Measurements from ENCODE around the gene SPATC1L. TPM values are rescaled to one million over a fixed set of nuclear protein-coding genes. Genes with fewer than 3 reads are reported as not detected.

The SPATC1L gene
- total and polyA plus RNA-seq, 2 donors (not counting 1 experiment from before 2014, with no cell fraction given): 11.4 to 15.4 TPM

DNA sequence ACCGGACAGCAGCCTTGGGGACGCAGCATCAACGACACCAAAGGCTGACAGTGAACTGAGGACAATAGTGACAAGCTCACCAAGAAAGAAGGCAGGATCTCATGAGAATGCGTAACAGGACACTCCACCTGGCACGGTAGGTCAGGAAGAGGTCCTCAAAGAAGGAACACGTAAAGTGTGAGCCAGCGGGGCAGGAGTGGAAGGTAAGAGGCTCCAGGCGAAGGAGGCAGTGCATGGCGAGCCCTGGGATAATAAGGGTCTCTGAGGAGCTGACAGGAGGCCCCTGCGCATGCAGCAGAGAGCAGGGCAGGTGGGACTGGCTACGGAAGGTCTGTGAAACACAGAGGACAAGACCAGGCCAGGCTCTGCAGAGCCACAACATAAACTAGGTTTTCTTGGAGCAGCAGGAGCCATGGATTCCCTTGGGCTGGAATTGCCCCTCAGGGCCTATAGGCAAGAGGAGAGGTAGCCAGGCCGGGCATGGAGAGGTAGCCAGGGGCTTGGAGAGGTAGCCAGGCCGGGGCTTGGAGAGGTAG is 36.1 kb upstream of the SPATC1L start:
- no peak overlapping the region for H3K4me3 ChIP-seq (ENCODE audit: control extremely low read depth in 1 of 5, extremely low read depth in 1 of 5, insufficient read depth in 1 of 5, low read depth in 2 of 5, low read length in 4 of 5)

DNA sequence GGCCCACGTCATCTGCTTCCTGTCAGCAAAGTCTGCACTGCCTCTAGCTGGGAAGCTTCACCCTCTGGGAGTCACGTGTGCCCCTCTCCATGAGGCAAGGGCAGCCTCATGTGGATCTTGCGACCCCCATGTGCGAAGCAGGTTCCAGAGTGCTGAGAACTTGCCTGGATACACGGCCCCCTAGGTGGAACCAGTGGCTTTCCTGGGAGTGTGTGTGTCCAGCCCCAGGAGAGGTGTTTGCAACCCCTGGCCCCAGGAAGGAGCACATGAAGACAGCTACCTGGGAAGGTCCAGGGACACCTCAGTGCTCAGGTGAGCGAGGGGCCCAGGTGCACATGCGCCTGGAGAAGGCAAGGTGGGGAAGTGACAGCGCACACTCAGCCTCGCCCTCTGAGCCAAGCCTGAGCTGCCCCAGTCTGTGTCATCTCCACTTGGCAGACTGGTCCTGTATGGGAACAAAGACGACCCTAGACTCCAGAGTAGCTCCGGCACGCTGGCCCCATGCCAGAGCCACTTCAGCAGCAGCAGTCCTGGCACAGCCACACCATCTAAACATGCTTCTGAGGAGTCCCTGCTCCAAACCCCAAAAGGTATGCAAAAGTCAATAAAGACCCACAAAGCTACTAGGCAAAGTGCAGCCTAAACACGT is 35.5 kb upstream of the SPATC1L start:
- intact Hi-C loops (cut with micrococcal nuclease): no loop called here
- no peak overlapping the region for H3K4me2 ChIP-seq (replicated peaks; ENCODE audit: low read depth, low read length, poor library complexity, severe bottlenecking)
- H4K20me1 ChIP-seq (ENCODE audit: control insufficient read depth, insufficient read depth, low read length, poor library complexity, severe bottlenecking): no peaks in the 10 kb centered on the region
- Mint-ChIP-seq H3K4me3 (no peak overlapping the region), H3K27me3 (no peaks in the 10 kb centered on the region), H3K4me1 (no peaks in the 10 kb centered on the region), H3K27ac (no peak overlapping the region), H3K9me3 (ENCODE audit: insufficient read depth) (no peaks in the 10 kb centered on the region)
- TF ChIP-seq, protein P1, sequence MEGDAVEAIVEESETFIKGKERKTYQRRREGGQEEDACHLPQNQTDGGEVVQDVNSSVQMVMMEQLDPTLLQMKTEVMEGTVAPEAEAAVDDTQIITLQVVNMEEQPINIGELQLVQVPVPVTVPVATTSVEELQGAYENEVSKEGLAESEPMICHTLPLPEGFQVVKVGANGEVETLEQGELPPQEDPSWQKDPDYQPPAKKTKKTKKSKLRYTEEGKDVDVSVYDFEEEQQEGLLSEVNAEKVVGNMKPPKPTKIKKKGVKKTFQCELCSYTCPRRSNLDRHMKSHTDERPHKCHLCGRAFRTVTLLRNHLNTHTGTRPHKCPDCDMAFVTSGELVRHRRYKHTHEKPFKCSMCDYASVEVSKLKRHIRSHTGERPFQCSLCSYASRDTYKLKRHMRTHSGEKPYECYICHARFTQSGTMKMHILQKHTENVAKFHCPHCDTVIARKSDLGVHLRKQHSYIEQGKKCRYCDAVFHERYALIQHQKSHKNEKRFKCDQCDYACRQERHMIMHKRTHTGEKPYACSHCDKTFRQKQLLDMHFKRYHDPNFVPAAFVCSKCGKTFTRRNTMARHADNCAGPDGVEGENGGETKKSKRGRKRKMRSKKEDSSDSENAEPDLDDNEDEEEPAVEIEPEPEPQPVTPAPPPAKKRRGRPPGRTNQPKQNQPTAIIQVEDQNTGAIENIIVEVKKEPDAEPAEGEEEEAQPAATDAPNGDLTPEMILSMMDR (IDR thresholded peaks at IDR 0.05): no peak
- no peak for TF ChIP-seq EZH2 (IDR thresholded peaks at IDR 0.05; ENCODE audit: borderline replicate concordance, insufficient read depth, low read depth, low read length, poor library complexity, severe bottlenecking)
- CTCF ChIA-PET: no interaction called here
- 88% methylated on average over 13 of the region's 13 CpGs for WGBS (ENCODE audit: insufficient coverage)
- DNase-seq (no peak), ATAC-seq (ENCODE audit: low read depth) (no peak)
- H2AFZ ChIP-seq (ENCODE audit: insufficient read depth, low read depth, low read length, poor library complexity, severe bottlenecking): no peak overlapping the region
- no peaks in the 10 kb centered on the region for H3K9me3 ChIP-seq (ENCODE audit: control extremely low read depth in 1 of 3, control insufficient read depth in 2 of 3, insufficient read depth in 1 of 3, low read length in 2 of 3)
- H3K9ac ChIP-seq (ENCODE audit: low read length): no peak overlapping the region
- H3K36me3 ChIP-seq (replicated peaks in 1 of 2; ENCODE audit: control extremely low read depth in 1 of 2, control insufficient read depth in 1 of 2, extremely low read depth in 1 of 2, insufficient read depth in 2 of 2, low read length in 1 of 2): peaks cover 0 to 2% of the 10 kb centered on the region in 2 experiments
- H3K27me3 ChIP-seq (replicated peaks in 1 of 4; ENCODE audit: control extremely low read depth in 1 of 4, control insufficient read depth in 3 of 4, insufficient read depth in 4 of 4, low read length in 3 of 4): no peaks in the 10 kb centered on the region
- H3K4me3 ChIP-seq (ENCODE audit: control extremely low read depth in 1 of 5, extremely low read depth in 1 of 5, insufficient read depth in 1 of 5, low read depth in 2 of 5, low read length in 4 of 5): no peak overlapping the region
- peaks cover 33% of the 10 kb centered on the region for H3K79me2 ChIP-seq (ENCODE audit: control insufficient read depth, insufficient read depth, low read length)
- H3K27ac ChIP-seq (ENCODE audit: low read length in 2 of 2): no peak overlapping the region
- POLR2A ChIA-PET: no interaction called here
- no peaks in the 10 kb centered on the region for H3K4me1 ChIP-seq (ENCODE audit: control insufficient read depth in 2 of 2, insufficient read depth in 2 of 2, low read length in 2 of 2)

More for the DNA sequence above, 36.1 kb upstream of the SPATC1L start:
- no peaks in the 10 kb centered on the region for H4K20me1 ChIP-seq (ENCODE audit: control insufficient read depth, insufficient read depth, low read length, poor library complexity, severe bottlenecking)
- H2AFZ ChIP-seq (ENCODE audit: insufficient read depth, low read depth, low read length, poor library complexity, severe bottlenecking): no peak overlapping the region
- no peak for ATAC-seq (ENCODE audit: low read depth)
- WGBS (ENCODE audit: insufficient coverage): 93% methylated on average over 13 of the region's 13 CpGs
- H3K79me2 ChIP-seq (ENCODE audit: control insufficient read depth, insufficient read depth, low read length): peaks cover 34% of the 10 kb centered on the region
- CTCF ChIA-PET: no interaction called here
- H3K4me1 ChIP-seq (ENCODE audit: control insufficient read depth in 2 of 2, insufficient read depth in 2 of 2, low read length in 2 of 2): no peaks in the 10 kb centered on the region
- no peak for TF ChIP-seq EZH2 (IDR thresholded peaks at IDR 0.05; ENCODE audit: borderline replicate concordance, insufficient read depth, low read depth, low read length, poor library complexity, severe bottlenecking)
- TF ChIP-seq, protein P1 (IDR thresholded peaks at IDR 0.05): no peak
- Mint-ChIP-seq H3K4me3 (no peak overlapping the region), H3K27me3 (no peaks in the 10 kb centered on the region), H3K27ac (no peak overlapping the region), H3K9me3 (ENCODE audit: insufficient read depth) (no peaks in the 10 kb centered on the region), H3K4me1 (peaks cover 2% of the 10 kb centered on the region)
- no peak overlapping the region for H3K4me2 ChIP-seq (replicated peaks; ENCODE audit: low read depth, low read length, poor library complexity, severe bottlenecking)
- H3K9ac ChIP-seq (ENCODE audit: low read length): no peak overlapping the region
- H3K9me3 ChIP-seq (ENCODE audit: control extremely low read depth in 1 of 3, control insufficient read depth in 2 of 3, insufficient read depth in 1 of 3, low read length in 2 of 3): no peaks in the 10 kb centered on the region
- no peak for DNase-seq
- intact Hi-C loops (cut with micrococcal nuclease): no loop called here
- H3K27me3 ChIP-seq (replicated peaks in 1 of 4; ENCODE audit: control extremely low read depth in 1 of 4, control insufficient read depth in 3 of 4, insufficient read depth in 4 of 4, low read length in 3 of 4): no peaks in the 10 kb centered on the region
- H3K36me3 ChIP-seq (replicated peaks in 1 of 2; ENCODE audit: control extremely low read depth in 1 of 2, control insufficient read depth in 1 of 2, extremely low read depth in 1 of 2, insufficient read depth in 2 of 2, low read length in 1 of 2): peaks cover 0 to 2% of the 10 kb centered on the region in 2 experiments
- no peak overlapping the region for H3K27ac ChIP-seq (ENCODE audit: low read length in 2 of 2)
- POLR2A ChIA-PET: no interaction called here

Data from B cell (primary cell).